ENCODE measurements around the gene KCNQ1. TPM values are rescaled to one million over a fixed set of nuclear protein-coding genes. Genes with fewer than 3 reads are reported as not detected.

Gene KCNQ1
- total and polyA plus RNA-seq, 2 donors (not counting 1 experiment from before 2014, with no cell fraction given) = not detected

- H3K4me2 ChIP-seq (ENCODE audit: extremely low read depth, insufficient read depth, low read length) = no peak overlapping the region
- H4K20me1 ChIP-seq (ENCODE audit: control insufficient read depth, extremely low read depth, insufficient read depth, low read length) = no peaks in the 10 kb centered on the region
- H3K79me2 ChIP-seq (ENCODE audit: control insufficient read depth, insufficient read depth, low read length) = no peaks in the 10 kb centered on the region
- no peak overlapping the region for H3K4me3 ChIP-seq (replicated peaks in 1 of 4; ENCODE audit: control extremely low read depth in 1 of 4, insufficient read depth in 1 of 4, low read depth in 3 of 4, low read length in 4 of 4)
- no peaks in the 10 kb centered on the region for H3K4me1 ChIP-seq (ENCODE audit: control insufficient read depth, extremely low read depth, insufficient read depth, low read length)
- peaks cover 21% of the 10 kb centered on the region for H3K27me3 ChIP-seq (ENCODE audit: control insufficient read depth, insufficient read depth, low read length)
- H3K9ac ChIP-seq (ENCODE audit: insufficient read depth, low read length) = no peak overlapping the region
- no peaks in the 10 kb centered on the region for H3K9me3 ChIP-seq (ENCODE audit: control insufficient read depth, insufficient read depth, low read depth, low read length)
- H2AFZ ChIP-seq (ENCODE audit: low read length) = no peak overlapping the region
- no peak overlapping the region for H3K27ac ChIP-seq (ENCODE audit: insufficient read depth, low read length)
- no peak for TF ChIP-seq EZH2 (IDR thresholded peaks at IDR 0.05; ENCODE audit: low read length, missing control alignments)
- TF ChIP-seq, protein P1, sequence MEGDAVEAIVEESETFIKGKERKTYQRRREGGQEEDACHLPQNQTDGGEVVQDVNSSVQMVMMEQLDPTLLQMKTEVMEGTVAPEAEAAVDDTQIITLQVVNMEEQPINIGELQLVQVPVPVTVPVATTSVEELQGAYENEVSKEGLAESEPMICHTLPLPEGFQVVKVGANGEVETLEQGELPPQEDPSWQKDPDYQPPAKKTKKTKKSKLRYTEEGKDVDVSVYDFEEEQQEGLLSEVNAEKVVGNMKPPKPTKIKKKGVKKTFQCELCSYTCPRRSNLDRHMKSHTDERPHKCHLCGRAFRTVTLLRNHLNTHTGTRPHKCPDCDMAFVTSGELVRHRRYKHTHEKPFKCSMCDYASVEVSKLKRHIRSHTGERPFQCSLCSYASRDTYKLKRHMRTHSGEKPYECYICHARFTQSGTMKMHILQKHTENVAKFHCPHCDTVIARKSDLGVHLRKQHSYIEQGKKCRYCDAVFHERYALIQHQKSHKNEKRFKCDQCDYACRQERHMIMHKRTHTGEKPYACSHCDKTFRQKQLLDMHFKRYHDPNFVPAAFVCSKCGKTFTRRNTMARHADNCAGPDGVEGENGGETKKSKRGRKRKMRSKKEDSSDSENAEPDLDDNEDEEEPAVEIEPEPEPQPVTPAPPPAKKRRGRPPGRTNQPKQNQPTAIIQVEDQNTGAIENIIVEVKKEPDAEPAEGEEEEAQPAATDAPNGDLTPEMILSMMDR (conservative IDR thresholded peaks at IDR 0.05 in 1 of 2, IDR thresholded peaks at IDR 0.05 in 1 of 2; ENCODE audit: low read depth in 1 of 2, low read length in 2 of 2) = no peak
- no peaks in the 10 kb centered on the region for H3K36me3 ChIP-seq (ENCODE audit: control insufficient read depth, insufficient read depth, low read length)
- DNase-seq (ENCODE audit: low read depth in 2 of 2) = peak in 1 of 2 donors; percentile 29
Measured at GRCh38 chr11:2863276-2863618, 418.4 kb downstream of the KCNQ1 start.

DNA sequence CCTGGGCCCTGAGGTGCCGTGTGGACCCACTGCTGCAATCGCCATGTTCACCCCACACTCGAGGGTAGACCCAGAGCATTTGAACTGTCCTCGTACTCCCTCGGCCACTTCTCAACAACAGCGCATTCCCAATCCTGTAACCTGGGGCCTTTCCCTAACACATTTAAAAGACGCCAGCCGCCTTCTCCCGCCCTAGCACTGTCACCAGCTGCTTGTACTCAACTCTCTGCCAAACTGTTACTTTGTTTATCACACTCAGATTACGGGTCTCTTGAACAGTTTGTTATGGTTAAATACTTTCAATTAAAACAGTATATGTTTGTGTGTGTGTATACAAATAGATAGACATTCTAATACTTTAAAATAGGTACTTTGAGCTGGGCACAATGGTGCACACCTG lies 420.1 kb downstream of the KCNQ1 start:
- H3K9ac ChIP-seq (ENCODE audit: insufficient read depth, low read length) = no peak overlapping the region
- H3K4me3 ChIP-seq (replicated peaks in 1 of 4; ENCODE audit: control extremely low read depth in 1 of 4, insufficient read depth in 1 of 4, low read depth in 3 of 4, low read length in 4 of 4) = no peak overlapping the region
- no peak overlapping the region for H3K27ac ChIP-seq (ENCODE audit: insufficient read depth, low read length)
- TF ChIP-seq EZH2 (IDR thresholded peaks at IDR 0.05; ENCODE audit: low read length, missing control alignments) = no peak
- TF ChIP-seq, protein P1 (conservative IDR thresholded peaks at IDR 0.05 in 1 of 2, IDR thresholded peaks at IDR 0.05 in 1 of 2; ENCODE audit: low read depth in 1 of 2, low read length in 2 of 2) = no peak
- DNase-seq (ENCODE audit: low read depth in 2 of 2) = peak in 1 of 2 donors; percentile 38
- H3K9me3 ChIP-seq (ENCODE audit: control insufficient read depth, insufficient read depth, low read depth, low read length) = no peaks in the 10 kb centered on the region
- no peaks in the 10 kb centered on the region for H3K36me3 ChIP-seq (ENCODE audit: control insufficient read depth, insufficient read depth, low read length)
- H4K20me1 ChIP-seq (ENCODE audit: control insufficient read depth, extremely low read depth, insufficient read depth, low read length) = no peaks in the 10 kb centered on the region
- H3K27me3 ChIP-seq (ENCODE audit: control insufficient read depth, insufficient read depth, low read length) = peaks cover 24% of the 10 kb centered on the region
- H3K4me1 ChIP-seq (ENCODE audit: control insufficient read depth, extremely low read depth, insufficient read depth, low read length) = no peaks in the 10 kb centered on the region
- H2AFZ ChIP-seq (ENCODE audit: low read length) = no peak overlapping the region
- H3K4me2 ChIP-seq (ENCODE audit: extremely low read depth, insufficient read depth, low read length) = no peak overlapping the region
- no peaks in the 10 kb centered on the region for H3K79me2 ChIP-seq (ENCODE audit: control insufficient read depth, insufficient read depth, low read length)

GRCh38 chr11:2865922-2866577 lies 421.2 kb downstream of the KCNQ1 start:
- H3K4me3 ChIP-seq (replicated peaks in 1 of 4; ENCODE audit: control extremely low read depth in 1 of 4, insufficient read depth in 1 of 4, low read depth in 3 of 4, low read length in 4 of 4) = no peak overlapping the region
- H2AFZ ChIP-seq (ENCODE audit: low read length) = no peak overlapping the region
- no peak overlapping the region for H3K9ac ChIP-seq (ENCODE audit: insufficient read depth, low read length)
- H3K36me3 ChIP-seq (ENCODE audit: control insufficient read depth, insufficient read depth, low read length) = no peaks in the 10 kb centered on the region
- no peaks in the 10 kb centered on the region for H4K20me1 ChIP-seq (ENCODE audit: control insufficient read depth, extremely low read depth, insufficient read depth, low read length)
- H3K79me2 ChIP-seq (ENCODE audit: control insufficient read depth, insufficient read depth, low read length) = no peaks in the 10 kb centered on the region
- no peak for DNase-seq (ENCODE audit: low read depth in 2 of 2)
- H3K27ac ChIP-seq (ENCODE audit: insufficient read depth, low read length) = no peak overlapping the region
- H3K27me3 ChIP-seq (ENCODE audit: control insufficient read depth, insufficient read depth, low read length) = peaks cover 20% of the 10 kb centered on the region
- TF ChIP-seq, protein P1 (conservative IDR thresholded peaks at IDR 0.05 in 1 of 2, IDR thresholded peaks at IDR 0.05 in 1 of 2; ENCODE audit: low read depth in 1 of 2, low read length in 2 of 2) = no peak
- no peak for TF ChIP-seq EZH2 (IDR thresholded peaks at IDR 0.05; ENCODE audit: low read length, missing control alignments)
- H3K9me3 ChIP-seq (ENCODE audit: control insufficient read depth, insufficient read depth, low read depth, low read length) = no peaks in the 10 kb centered on the region
- no peak overlapping the region for H3K4me2 ChIP-seq (ENCODE audit: extremely low read depth, insufficient read depth, low read length)
- no peaks in the 10 kb centered on the region for H3K4me1 ChIP-seq (ENCODE audit: control insufficient read depth, extremely low read depth, insufficient read depth, low read length)

All from fibroblast of lung (primary cell).